ENCODE results near the gene GEN1. TPM values are rescaled to one million over a fixed set of nuclear protein-coding genes. Genes with fewer than 3 reads are reported as not detected.

Gene GEN1
- total and polyA plus RNA-seq, 10 of the 15 experiments (the other 5 are each of a cell fraction or from before 2014, with no cell fraction given) = 6.0 to 49.6 (median 36.0) TPM

DNA sequence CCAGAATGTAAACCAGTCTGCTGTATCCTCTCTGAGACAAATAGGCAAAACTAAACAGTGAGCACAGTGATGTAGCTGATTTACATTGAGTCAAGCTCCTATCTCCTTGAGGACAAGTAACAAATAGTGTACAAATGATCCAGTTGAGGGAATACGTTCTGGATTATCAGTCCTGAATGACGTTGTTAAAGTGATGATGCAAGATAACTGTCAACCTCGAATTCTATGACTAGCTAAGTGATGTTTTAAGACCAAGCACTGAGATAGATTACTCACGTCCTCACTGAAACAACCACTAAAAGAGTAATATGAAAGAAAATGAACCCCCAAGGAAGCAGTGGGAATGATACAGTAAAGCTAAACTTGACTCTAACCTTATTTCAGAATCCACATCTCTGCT is 47.1 kb upstream of the GEN1 start:
- DNase-seq (ENCODE audit: low read depth, low spot score) (no peak), ATAC-seq (no peak), FAIRE-seq (peak; percentile 13)
- Histone ChIP-seq H3K9ac (ENCODE audit: control insufficient read depth, insufficient read depth, low read length) (no peak overlapping the region), H3K4me2 (ENCODE audit: control insufficient read depth, insufficient read depth) (no peak overlapping the region), H2AFZ (ENCODE audit: control insufficient read depth, low read depth, low read length) (no peak overlapping the region), H3K79me2 (ENCODE audit: control insufficient read depth, insufficient read depth, low read length) (no peaks in the 10 kb centered on the region), H3K9me3 (replicated peaks; ENCODE audit: control insufficient read depth, insufficient read depth, low read length) (no peaks in the 10 kb centered on the region), H3K27ac (ENCODE audit: control insufficient read depth, insufficient read depth) (no peak overlapping the region), H3K4me3 (no peak overlapping the region), H3K36me3 (ENCODE audit: control insufficient read depth in 2 of 2, insufficient read depth in 2 of 2, low read length in 1 of 2) (peaks cover 2 to 27% of the 10 kb centered on the region in 2 experiments), H3K4me1 (ENCODE audit: control insufficient read depth, insufficient read depth, low read length) (no peaks in the 10 kb centered on the region), H3K27me3 (replicated peaks in 1 of 2; ENCODE audit: control insufficient read depth in 2 of 2, insufficient read depth in 2 of 2, low read length in 1 of 2) (no peaks in the 10 kb centered on the region), H4K20me1 (ENCODE audit: control insufficient read depth, insufficient read depth) (no peaks in the 10 kb centered on the region)
- RAD21 ChIA-PET (ENCODE audit: unreplicated experiment) = no interaction called here
- CTCF ChIA-PET = interaction anchor here (1.0 to 1.1 kb wide), 3 partner anchors 12 to 36 kb away, joined by 3 to 4 read pairs (median 3); no protein-coding TSS in a partner anchor
- SMC1A ChIA-PET (ENCODE audit: uncharacterized antibody, unreplicated experiment) = interaction anchor here (0.5 to 1.4 kb wide), 5 partner anchors 26 to 986 kb away, joined by 3 to 5 read pairs (median 3); no protein-coding TSS in a partner anchor
- POLR2A ChIA-PET = no interaction called here
- WGBS (ENCODE audit: insufficient coverage, insufficient replicate concordance, low lambda C conversion rate, missing lambda C conversion rate) = 98% methylated on average over 4 of the region's 4 CpGs
- BruUV-seq (replicated peaks) = no TSS peak
- TF ChIP-seq JUNB (IDR thresholded peaks at IDR 0.05) = no peak
- no peak for TF ChIP-seq RAD21 (IDR thresholded peaks at IDR 0.05; ENCODE audit: insufficient read depth, low read depth, low read length)
- no peak for TF ChIP-seq CREM (IDR thresholded peaks at IDR 0.05; ENCODE audit: low read depth)
- TF ChIP-seq EGR1 (IDR thresholded peaks at IDR 0.05; ENCODE audit: borderline replicate concordance in 1 of 2, low read depth in 2 of 2, low read length in 2 of 2) = no peak
- no peak for TF ChIP-seq IKZF2 (IDR thresholded peaks at IDR 0.05)
- TF ChIP-seq ATF7 (IDR thresholded peaks at IDR 0.05; ENCODE audit: low read depth) = no peak
- no peak for TF ChIP-seq TCF3 (IDR thresholded peaks at IDR 0.05; ENCODE audit: borderline replicate concordance, insufficient read depth, low read depth, low read length)
- no peak for TF ChIP-seq RUNX3 (IDR thresholded peaks at IDR 0.05; ENCODE audit: low read length)
- TF ChIP-seq, protein P1, sequence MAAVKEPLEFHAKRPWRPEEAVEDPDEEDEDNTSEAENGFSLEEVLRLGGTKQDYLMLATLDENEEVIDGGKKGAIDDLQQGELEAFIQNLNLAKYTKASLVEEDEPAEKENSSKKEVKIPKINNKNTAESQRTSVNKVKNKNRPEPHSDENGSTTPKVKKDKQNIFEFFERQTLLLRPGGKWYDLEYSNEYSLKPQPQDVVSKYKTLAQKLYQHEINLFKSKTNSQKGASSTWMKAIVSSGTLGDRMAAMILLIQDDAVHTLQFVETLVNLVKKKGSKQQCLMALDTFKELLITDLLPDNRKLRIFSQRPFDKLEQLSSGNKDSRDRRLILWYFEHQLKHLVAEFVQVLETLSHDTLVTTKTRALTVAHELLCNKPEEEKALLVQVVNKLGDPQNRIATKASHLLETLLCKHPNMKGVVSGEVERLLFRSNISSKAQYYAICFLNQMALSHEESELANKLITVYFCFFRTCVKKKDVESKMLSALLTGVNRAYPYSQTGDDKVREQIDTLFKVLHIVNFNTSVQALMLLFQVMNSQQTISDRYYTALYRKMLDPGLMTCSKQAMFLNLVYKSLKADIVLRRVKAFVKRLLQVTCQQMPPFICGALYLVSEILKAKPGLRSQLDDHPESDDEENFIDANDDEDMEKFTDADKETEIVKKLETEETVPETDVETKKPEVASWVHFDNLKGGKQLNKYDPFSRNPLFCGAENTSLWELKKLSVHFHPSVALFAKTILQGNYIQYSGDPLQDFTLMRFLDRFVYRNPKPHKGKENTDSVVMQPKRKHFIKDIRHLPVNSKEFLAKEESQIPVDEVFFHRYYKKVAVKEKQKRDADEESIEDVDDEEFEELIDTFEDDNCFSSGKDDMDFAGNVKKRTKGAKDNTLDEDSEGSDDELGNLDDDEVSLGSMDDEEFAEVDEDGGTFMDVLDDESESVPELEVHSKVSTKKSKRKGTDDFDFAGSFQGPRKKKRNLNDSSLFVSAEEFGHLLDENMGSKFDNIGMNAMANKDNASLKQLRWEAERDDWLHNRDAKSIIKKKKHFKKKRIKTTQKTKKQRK (IDR thresholded peaks at IDR 0.05; ENCODE audit: low read depth, low read length) = no peak
- no peak for TF ChIP-seq PAX8 (IDR thresholded peaks at IDR 0.05)
- TF ChIP-seq ZZZ3 (IDR thresholded peaks at IDR 0.05; ENCODE audit: control insufficient read depth, insufficient read length, low read depth) = no peak
- TF ChIP-seq RB1 (IDR thresholded peaks at IDR 0.05; ENCODE audit: borderline replicate concordance) = no peak
- TF ChIP-seq, protein P2, sequence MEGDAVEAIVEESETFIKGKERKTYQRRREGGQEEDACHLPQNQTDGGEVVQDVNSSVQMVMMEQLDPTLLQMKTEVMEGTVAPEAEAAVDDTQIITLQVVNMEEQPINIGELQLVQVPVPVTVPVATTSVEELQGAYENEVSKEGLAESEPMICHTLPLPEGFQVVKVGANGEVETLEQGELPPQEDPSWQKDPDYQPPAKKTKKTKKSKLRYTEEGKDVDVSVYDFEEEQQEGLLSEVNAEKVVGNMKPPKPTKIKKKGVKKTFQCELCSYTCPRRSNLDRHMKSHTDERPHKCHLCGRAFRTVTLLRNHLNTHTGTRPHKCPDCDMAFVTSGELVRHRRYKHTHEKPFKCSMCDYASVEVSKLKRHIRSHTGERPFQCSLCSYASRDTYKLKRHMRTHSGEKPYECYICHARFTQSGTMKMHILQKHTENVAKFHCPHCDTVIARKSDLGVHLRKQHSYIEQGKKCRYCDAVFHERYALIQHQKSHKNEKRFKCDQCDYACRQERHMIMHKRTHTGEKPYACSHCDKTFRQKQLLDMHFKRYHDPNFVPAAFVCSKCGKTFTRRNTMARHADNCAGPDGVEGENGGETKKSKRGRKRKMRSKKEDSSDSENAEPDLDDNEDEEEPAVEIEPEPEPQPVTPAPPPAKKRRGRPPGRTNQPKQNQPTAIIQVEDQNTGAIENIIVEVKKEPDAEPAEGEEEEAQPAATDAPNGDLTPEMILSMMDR (IDR thresholded peaks at IDR 0.05 in 2 of 3, conservative IDR thresholded peaks at IDR 0.05 in 1 of 3; ENCODE audit: control insufficient read depth in 2 of 3, extremely low read depth in 1 of 3, insufficient read depth in 1 of 3, low read depth in 3 of 3, low read length in 3 of 3) = no peak
- no peak for TF ChIP-seq EZH2 (IDR thresholded peaks at IDR 0.05; ENCODE audit: borderline replicate concordance, control insufficient read depth, low read depth, low read length)
- TF ChIP-seq TAF1 (IDR thresholded peaks at IDR 0.05; ENCODE audit: borderline replicate concordance, low read depth, low read length) = no peak
- in situ Hi-C loops (cut with MboI) = no loop called here
- intact Hi-C loops (cut with micrococcal nuclease; ENCODE audit: unreplicated experiment) = no loop called here
